ENCODE data around the gene MGAT4C.
A peak's percentile ranks its signal among the peaks of the same experiment; 100 is the strongest.

MGAT4C gene

DNA sequence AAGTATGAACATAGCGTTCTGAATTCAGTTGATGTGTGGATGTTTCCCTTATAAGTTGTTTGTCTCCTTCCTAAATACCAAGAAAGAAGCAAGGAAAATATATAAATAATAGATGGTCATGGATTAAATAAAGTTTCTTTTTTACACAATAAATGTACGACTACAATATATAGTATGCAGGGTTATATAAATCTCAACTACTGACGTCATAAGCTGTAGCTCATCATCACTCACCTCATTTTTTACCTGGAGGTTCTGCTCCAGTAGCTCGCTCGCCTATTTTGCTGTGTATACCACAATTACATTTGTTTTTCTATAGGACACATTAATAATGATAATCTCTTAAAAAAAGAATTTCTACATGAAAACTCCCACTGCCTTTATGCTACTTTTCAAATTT is 272.6 kb downstream of the MGAT4C start:
- Histone ChIP-seq H3K36me3 (no peaks in the 10 kb centered on the region), H3K9me3 (no peaks in the 10 kb centered on the region), H3K27me3 (no peaks in the 10 kb centered on the region), H3K4me1 (no peaks in the 10 kb centered on the region), H3K4me3 (ENCODE audit: low read depth, low read length) (no peak overlapping the region)
- DNase-seq = no peak
- TF ChIP-seq, protein P1, sequence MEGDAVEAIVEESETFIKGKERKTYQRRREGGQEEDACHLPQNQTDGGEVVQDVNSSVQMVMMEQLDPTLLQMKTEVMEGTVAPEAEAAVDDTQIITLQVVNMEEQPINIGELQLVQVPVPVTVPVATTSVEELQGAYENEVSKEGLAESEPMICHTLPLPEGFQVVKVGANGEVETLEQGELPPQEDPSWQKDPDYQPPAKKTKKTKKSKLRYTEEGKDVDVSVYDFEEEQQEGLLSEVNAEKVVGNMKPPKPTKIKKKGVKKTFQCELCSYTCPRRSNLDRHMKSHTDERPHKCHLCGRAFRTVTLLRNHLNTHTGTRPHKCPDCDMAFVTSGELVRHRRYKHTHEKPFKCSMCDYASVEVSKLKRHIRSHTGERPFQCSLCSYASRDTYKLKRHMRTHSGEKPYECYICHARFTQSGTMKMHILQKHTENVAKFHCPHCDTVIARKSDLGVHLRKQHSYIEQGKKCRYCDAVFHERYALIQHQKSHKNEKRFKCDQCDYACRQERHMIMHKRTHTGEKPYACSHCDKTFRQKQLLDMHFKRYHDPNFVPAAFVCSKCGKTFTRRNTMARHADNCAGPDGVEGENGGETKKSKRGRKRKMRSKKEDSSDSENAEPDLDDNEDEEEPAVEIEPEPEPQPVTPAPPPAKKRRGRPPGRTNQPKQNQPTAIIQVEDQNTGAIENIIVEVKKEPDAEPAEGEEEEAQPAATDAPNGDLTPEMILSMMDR (IDR thresholded peaks at IDR 0.05; ENCODE audit: low read depth, low read length) = no peak

DNA sequence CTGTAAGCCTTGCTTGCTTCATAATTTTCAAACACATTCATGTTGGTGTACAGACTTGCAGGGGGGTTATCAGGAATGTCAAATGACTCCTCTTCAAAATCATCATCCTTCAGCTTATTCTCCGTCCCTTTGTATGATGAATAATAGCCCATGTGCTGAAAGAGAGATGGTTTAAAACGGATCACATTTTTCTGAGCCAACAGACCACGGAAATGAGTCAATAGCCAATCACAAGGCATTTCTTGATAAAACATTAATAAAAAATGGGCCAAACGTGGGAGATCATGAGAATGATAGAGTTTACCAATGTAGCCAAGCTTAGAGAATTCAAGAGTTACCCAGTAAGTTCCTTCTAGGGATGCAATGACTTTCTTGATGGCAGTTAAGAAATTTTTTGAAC is 276.6 kb downstream of the MGAT4C start:
- DNase-seq = no peak
- Histone ChIP-seq H3K36me3 (no peaks in the 10 kb centered on the region), H3K4me1 (no peaks in the 10 kb centered on the region), H3K4me3 (ENCODE audit: low read depth, low read length) (no peak overlapping the region), H3K9me3 (no peaks in the 10 kb centered on the region), H3K27me3 (no peaks in the 10 kb centered on the region)
- TF ChIP-seq, protein P1 (IDR thresholded peaks at IDR 0.05; ENCODE audit: low read depth, low read length) = no peak

DNA sequence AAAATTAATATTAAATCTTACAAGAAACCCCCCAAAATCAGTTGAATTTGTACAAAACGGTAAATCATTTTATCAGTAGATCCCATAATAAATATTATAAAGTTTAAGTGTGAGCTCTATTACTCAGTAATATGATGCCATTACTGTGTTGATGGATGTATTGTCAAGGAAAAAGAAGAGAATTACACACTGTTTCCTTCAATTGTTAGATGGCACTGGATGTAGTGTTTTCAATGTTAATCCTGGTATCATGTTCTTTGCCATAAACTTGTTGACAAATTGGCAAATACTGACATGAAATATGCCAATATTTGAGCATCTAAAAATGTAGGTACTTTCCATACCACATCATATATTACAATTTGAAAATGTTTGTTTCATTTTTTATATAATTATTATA is 280.5 kb downstream of the MGAT4C start:
- H3K4me1 ChIP-seq = no peaks in the 10 kb centered on the region
- H3K4me3 ChIP-seq (ENCODE audit: low read depth, low read length) = no peak overlapping the region
- H3K36me3 ChIP-seq = no peaks in the 10 kb centered on the region
- DNase-seq = no peak
- H3K27me3 ChIP-seq = no peaks in the 10 kb centered on the region
- H3K9me3 ChIP-seq = no peaks in the 10 kb centered on the region
- TF ChIP-seq, protein P1 (IDR thresholded peaks at IDR 0.05; ENCODE audit: low read depth, low read length) = no peak

DNA sequence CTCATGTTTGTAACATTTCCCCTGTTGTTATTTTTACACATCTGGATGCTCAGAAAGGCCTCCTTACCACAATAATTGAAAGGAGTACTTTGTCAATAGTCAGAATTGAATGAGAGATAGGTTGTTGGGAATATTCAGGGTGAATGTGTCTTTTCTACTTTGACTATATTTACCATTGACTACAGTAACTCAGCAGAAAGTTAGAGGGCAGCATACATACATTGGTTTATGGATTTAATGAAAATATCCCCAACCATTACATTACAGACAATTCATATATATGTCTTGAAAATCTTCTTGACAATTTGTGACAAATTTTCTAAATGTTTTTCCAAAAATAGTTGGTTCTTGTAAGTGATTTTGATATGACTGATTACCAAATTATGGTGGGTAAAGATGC is 284.4 kb downstream of the MGAT4C start:
- Histone ChIP-seq H3K4me3 (ENCODE audit: low read depth, low read length) (no peak overlapping the region), H3K9me3 (no peaks in the 10 kb centered on the region), H3K4me1 (no peaks in the 10 kb centered on the region), H3K36me3 (no peaks in the 10 kb centered on the region), H3K27me3 (no peaks in the 10 kb centered on the region)
- no peak for DNase-seq
- TF ChIP-seq, protein P1 (IDR thresholded peaks at IDR 0.05; ENCODE audit: low read depth, low read length) = peak; percentile 20; the same call in 1 of the 2 replicates

DNA sequence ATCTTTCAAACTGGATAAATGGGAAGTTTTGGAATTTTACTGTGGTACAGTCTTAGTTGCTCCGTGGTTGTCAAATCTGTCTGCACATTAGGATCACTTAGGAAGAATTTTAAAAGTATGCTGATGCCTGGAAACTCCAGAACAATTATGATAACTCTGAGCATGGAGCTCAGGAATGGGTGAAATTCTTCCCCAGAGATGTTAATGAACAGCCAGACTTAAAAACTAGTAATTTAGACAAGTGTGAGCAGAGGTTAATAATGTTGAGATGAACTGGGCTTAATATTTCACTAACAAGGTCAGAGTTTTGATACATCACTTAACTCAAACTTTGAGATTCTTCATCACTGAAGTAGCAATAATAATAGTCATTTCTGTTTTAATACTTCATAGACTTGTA is 287.6 kb downstream of the MGAT4C start:
- TF ChIP-seq, protein P1 (IDR thresholded peaks at IDR 0.05; ENCODE audit: low read depth, low read length) = no peak
- no peak for DNase-seq
- Histone ChIP-seq H3K27me3 (no peaks in the 10 kb centered on the region), H3K9me3 (no peaks in the 10 kb centered on the region), H3K4me1 (no peaks in the 10 kb centered on the region), H3K4me3 (ENCODE audit: low read depth, low read length) (no peak overlapping the region), H3K36me3 (no peaks in the 10 kb centered on the region)

DNA sequence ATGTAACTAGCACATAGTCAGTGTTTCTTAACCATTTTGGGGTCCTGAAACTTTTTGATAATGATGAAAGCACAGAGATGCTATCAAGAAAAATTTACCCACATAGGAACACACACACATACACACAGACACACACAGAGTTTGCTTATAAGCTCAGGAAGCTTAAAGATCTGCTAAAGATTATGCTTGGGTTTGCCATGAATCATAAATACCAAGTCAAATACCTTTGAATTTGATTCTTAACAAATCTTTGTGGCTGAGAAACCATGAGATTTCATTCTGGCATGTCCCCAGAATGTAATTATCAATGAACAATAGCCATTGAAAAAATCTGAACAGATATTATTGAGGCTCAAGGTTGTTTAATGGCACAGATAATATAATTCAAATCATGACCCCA is 292.9 kb downstream of the MGAT4C start:
- TF ChIP-seq, protein P1 (IDR thresholded peaks at IDR 0.05; ENCODE audit: low read depth, low read length) = no peak
- H3K4me1 ChIP-seq = no peaks in the 10 kb centered on the region
- no peaks in the 10 kb centered on the region for H3K9me3 ChIP-seq
- no peaks in the 10 kb centered on the region for H3K27me3 ChIP-seq
- no peaks in the 10 kb centered on the region for H3K36me3 ChIP-seq
- H3K4me3 ChIP-seq (ENCODE audit: low read depth, low read length) = no peak overlapping the region
- DNase-seq = no peak
